NCI-H1436 (cell line): ENCODE data around the gene HNRNPA2B1.
"Not testable (repeated sequence)": the region's sequence is repeated elsewhere in the genome, so short reads cannot be mapped to it uniquely, and the experiment has no call there.

Experiments
- DNase-seq: peaks from one replicate; lab custom pipeline; 2025; lab: John Stamatoyannopoulos, UW

Gene HNRNPA2B1

GRCh38 chr7:26198133-26198780 is 2.3 kb downstream of the HNRNPA2B1 start:
- no peak for DNase-seq

- DNase-seq: no peak
Observed at GRCh38 chr7:26197153-26198115, 3.1 kb downstream of the HNRNPA2B1 start.

- DNase-seq: no peak
Observed at GRCh38 chr7:26195867-26196657, 4.5 kb downstream of the HNRNPA2B1 start.

GRCh38 chr7:26195182-26195581 is 5.4 kb downstream of the HNRNPA2B1 start:
- DNase-seq: no peak

- DNase-seq: not testable (repeated sequence)
Observed at GRCh38 chr7:26194764-26195163, 5.8 kb downstream of the HNRNPA2B1 start.

GRCh38 chr7:26193432-26194207 is 6.9 kb downstream of the HNRNPA2B1 start:
- DNase-seq: no peak

- DNase-seq: no peak
Observed at GRCh38 chr7:26192485-26193087, 8.0 kb downstream of the HNRNPA2B1 start.

GRCh38 chr7:26191974-26192479 is 8.5 kb downstream of the HNRNPA2B1 start:
- no peak for DNase-seq

GRCh38 chr7:26191233-26191973 is 9.1 kb downstream of the HNRNPA2B1 start:
- no peak for DNase-seq

GRCh38 chr7:26190417-26190869 is 10.1 kb downstream of the HNRNPA2B1 start:
- DNase-seq: no peak

GRCh38 chr7:26189697-26190096 is 10.8 kb downstream of the HNRNPA2B1 start:
- DNase-seq: no peak

- no peak for DNase-seq
Observed at GRCh38 chr7:26188957-26189541, 11.5 kb downstream of the HNRNPA2B1 start.

- no peak for DNase-seq
Observed at GRCh38 chr7:26188206-26188956, 12.2 kb downstream of the HNRNPA2B1 start.

- DNase-seq: no peak
Observed at GRCh38 chr7:26187380-26188205, 13.0 kb downstream of the HNRNPA2B1 start.

GRCh38 chr7:26186364-26187311 is 13.9 kb downstream of the HNRNPA2B1 start:
- DNase-seq: no peak

- DNase-seq: no peak
Observed at GRCh38 chr7:26185844-26186180, 14.7 kb downstream of the HNRNPA2B1 start.
